GM10248 (cell line): ENCODE results near the gene TTC27.

ENCODE experiments used
- CTCF ChIA-PET: fragments of 300-600 bp; sonication (Branson Sonifier 250); formaldehyde crosslinking; extraction: SDS; loops from one replicate; lab custom pipeline; 2021; ENCODE audit warnings: antibody characterized with exemption; lab: Yijun Ruan, JAX
- POLR2A ChIA-PET: fragments of 350-650 bp; sonication (Branson Sonifier 250); formaldehyde crosslinking; extraction: SDS; loops from one replicate; lab custom pipeline; 2020; ENCODE audit warnings: antibody characterized with exemption; lab: Yijun Ruan, JAX
- DNase-seq: peaks from one replicate; pipeline ENCODE4 v3.0.0; 2012; ENCODE audit errors: extremely low spot score
- TF ChIP-seq, protein P1 (sequence below): IDR thresholded peaks from 2 replicates; pipeline ENCODE4 v1.5.1; 2012; ENCODE audit warnings: mild to moderate bottlenecking, low read depth; ENCODE audit errors: extremely low read depth, missing control alignments, control extremely low read depth

The TTC27 gene

DNA sequence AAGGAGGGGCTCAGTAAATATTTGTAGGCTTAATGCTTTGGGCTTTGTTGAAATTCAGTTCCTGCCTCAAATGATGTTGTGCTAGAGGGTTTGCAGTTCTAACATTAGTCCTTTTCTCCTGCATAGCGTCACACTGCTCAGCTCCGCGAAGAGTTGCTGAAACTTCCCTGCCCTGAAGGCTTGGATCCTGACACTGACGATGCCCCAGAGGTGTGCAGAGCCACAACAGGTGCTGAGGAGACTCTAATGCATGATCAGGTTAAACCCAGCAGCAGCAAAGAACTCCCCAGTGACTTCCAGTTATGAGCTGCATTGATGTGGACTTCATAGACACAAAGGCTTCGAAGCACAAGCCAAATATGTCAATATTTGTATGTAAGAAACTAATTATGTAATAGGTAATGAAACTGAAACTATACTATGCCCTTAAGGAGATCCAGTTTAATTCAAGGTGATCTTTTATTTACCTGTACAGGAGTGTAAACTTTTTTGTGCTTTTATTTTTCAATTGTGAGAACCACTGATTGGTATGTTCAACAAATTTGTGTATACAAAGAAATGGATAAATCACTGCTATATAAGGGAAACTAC is 10.2 kb upstream of the TTC27 start:
- TF ChIP-seq, protein P1, sequence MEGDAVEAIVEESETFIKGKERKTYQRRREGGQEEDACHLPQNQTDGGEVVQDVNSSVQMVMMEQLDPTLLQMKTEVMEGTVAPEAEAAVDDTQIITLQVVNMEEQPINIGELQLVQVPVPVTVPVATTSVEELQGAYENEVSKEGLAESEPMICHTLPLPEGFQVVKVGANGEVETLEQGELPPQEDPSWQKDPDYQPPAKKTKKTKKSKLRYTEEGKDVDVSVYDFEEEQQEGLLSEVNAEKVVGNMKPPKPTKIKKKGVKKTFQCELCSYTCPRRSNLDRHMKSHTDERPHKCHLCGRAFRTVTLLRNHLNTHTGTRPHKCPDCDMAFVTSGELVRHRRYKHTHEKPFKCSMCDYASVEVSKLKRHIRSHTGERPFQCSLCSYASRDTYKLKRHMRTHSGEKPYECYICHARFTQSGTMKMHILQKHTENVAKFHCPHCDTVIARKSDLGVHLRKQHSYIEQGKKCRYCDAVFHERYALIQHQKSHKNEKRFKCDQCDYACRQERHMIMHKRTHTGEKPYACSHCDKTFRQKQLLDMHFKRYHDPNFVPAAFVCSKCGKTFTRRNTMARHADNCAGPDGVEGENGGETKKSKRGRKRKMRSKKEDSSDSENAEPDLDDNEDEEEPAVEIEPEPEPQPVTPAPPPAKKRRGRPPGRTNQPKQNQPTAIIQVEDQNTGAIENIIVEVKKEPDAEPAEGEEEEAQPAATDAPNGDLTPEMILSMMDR: no peak
- ChIA-PET CTCF (no interaction called here), POLR2A (no interaction called here)
- DNase-seq: no peak

DNA sequence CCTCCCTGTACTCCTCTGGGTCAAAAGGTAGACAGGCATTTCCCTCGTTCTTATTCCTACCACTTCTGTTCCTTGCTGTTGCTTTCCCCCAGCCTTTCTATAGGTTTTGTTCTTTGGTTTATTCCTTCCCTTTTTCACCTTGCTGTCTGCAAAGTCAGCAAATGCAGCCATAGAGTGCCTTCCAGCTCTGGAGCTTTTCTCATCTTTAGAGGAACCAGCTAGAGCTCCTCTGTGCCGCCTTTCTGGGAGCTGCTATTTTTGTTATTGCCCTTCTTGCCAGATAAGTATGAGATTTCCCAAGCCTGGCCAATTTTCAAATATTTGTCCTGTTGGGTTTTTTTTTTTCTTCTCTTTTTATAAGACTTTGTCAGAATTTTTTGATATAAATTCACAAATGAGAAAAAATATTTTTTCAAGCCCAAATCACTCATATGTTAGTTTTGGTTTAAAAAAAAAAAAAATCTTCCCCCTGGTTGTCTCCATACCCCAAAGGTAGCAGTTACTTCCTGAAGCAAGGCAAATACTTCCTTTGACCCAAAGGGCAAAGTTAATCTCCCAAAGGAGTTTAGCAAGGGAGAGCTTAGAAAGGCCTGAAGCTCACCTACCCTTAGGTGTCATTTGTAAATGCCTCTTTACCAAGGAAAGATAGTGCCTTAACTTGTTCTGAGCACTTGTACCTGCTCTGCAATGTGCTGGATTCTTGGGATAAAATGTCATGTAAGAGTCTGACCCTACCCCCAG is 5.1 kb upstream of the TTC27 start:
- DNase-seq: no peak
- ChIA-PET CTCF (interaction anchor here (2.7 kb wide), 1 partner anchor 10 kb away, joined by 6 read pairs; no protein-coding TSS in a partner anchor), POLR2A (no interaction called here)
- TF ChIP-seq, protein P1: no peak

DNA sequence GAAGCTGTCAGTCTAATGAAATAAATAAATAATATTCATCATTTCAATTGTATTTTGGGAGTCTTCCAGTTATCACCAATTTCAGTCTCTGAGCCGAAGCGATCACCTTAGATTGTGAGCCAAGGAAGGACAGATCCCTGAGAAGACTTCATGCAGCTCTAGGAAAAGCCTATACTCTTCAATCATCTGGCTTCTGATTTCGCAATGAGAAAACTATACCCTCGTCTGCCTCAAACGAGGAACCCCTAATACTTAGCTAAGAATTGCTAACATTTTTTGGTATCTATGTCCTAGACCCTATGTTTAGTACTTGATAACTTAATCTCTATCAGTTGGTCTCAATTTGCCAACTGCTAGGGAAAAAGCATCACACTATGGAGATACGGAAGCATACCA is 4.5 kb upstream of the TTC27 start:
- TF ChIP-seq, protein P1: no peak
- no peak for DNase-seq
- ChIA-PET CTCF (interaction anchor here (2.7 kb wide), 1 partner anchor 10 kb away, joined by 6 read pairs; no protein-coding TSS in a partner anchor), POLR2A (no interaction called here)

DNA sequence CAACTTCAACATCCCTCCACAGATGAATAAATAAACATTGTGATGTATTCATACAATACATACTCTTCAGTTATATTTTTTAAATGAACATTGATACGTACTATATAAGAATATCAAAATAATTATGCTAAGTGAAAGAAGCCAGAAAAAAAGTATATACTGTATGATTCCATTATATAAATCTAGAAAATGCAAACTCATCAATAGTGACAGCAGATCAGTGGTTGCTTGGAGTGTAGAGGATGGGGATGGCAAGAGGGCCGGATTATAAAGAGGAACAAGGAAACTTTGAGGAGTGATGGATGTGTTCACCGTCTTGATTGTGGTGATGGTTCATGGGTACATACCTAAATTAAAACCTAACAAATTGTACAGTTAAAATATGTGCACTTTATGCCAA is 3.0 kb upstream of the TTC27 start:
- TF ChIP-seq, protein P1: no peak
- ChIA-PET CTCF (interaction anchor here (1.3 kb wide), 1 partner anchor 14 kb away, joined by 3 read pairs; no protein-coding TSS in a partner anchor), POLR2A (no interaction called here)
- DNase-seq: no peak

DNA sequence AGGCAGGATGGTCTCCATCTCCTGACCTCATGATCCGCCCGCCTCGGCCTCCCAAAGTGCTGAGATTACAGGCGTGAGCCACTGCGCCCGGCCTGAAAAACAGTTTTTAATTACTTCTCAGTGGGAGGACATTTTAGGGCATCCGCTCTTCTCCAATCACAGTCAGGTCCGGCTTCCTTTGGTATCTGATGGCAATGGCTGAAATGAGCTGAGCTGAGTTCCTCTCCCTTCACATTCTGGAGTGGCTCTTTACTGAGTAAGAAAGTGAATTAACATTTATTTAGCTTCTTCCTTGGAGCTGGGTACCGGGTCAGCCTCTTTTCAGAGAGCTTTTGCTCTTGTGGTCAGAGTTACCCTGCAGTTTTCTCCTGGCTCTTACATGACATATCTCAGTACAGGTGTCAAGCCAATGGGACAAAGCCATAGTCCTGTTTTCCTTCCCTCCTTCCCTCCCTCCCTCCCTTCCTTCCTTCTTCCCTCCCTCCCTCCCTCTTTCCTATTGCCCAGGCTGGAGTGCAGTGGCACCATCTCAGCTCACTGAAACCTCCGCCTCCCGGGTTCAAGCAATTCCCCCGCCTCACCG is 1.1 kb upstream of the TTC27 start:
- DNase-seq: no peak
- CTCF ChIA-PET: no interaction called here
- POLR2A ChIA-PET: no interaction called here
- TF ChIP-seq, protein P1: no peak

DNA sequence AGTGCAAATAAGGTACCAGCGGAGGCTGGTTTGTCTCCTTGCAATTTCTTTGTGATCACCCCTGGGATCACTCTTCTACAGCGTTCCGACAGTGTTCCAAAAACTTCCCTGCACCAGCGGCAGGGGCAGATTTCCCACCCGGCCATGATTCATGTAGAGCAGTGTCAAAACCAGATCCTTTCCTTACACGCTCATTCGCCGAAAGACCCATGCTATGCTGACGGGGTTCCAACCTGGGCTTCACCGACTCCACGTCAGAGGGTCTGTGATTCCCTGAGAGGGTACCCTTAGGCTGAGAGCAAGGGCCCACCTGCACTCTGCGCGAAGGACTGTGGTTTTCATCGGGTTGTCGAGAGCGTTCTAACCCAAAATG is 423 bp upstream of the TTC27 start:
- DNase-seq: no peak
- ChIA-PET POLR2A (interaction anchor here (0.5 kb wide), 1 partner anchor 75 kb away, joined by 4 read pairs; no protein-coding TSS in a partner anchor), CTCF (no interaction called here)
- TF ChIP-seq, protein P1: no peak
